HG03439 (cell line): ENCODE measurements around the gene SLX4IP.

ENCODE experiments used
- ATAC-seq: cut with Tn5 transposase; IDR thresholded peaks from one replicate; pipeline ENCODE4 v1.9.1; 2021; ENCODE audit warnings: mild to moderate bottlenecking, moderate library complexity; ENCODE audit not compliant: unreplicated experiment

The SLX4IP gene

GRCh38 chr20:10463622-10464021 is 28.5 kb downstream of the SLX4IP start:
- no peak for ATAC-seq

GRCh38 chr20:10465135-10465534 is 30.0 kb downstream of the SLX4IP start:
- ATAC-seq = no peak

GRCh38 chr20:10466325-10466724 is 31.2 kb downstream of the SLX4IP start:
- no peak for ATAC-seq

GRCh38 chr20:10466855-10467254 is 31.8 kb downstream of the SLX4IP start:
- ATAC-seq = no peak

GRCh38 chr20:10467681-10468339 is 32.7 kb downstream of the SLX4IP start:
- no peak for ATAC-seq

GRCh38 chr20:10468340-10468845 is 33.3 kb downstream of the SLX4IP start:
- no peak for ATAC-seq

GRCh38 chr20:10469056-10469455 is 34.0 kb downstream of the SLX4IP start:
- ATAC-seq = no peak

GRCh38 chr20:10469599-10469998 is 34.5 kb downstream of the SLX4IP start:
- no peak for ATAC-seq

GRCh38 chr20:10470276-10470675 is 35.2 kb downstream of the SLX4IP start:
- no peak for ATAC-seq

GRCh38 chr20:10472871-10473270 is 37.8 kb downstream of the SLX4IP start:
- ATAC-seq = no peak

- no peak for ATAC-seq
Observed at GRCh38 chr20:10474606-10475184, 39.6 kb downstream of the SLX4IP start.

- no peak for ATAC-seq
Observed at GRCh38 chr20:10475225-10475624, 40.1 kb downstream of the SLX4IP start.

- peak; percentile 58 for ATAC-seq
Observed at GRCh38 chr20:10476319-10476724, 41.2 kb downstream of the SLX4IP start.

GRCh38 chr20:10478205-10478604 is 43.1 kb downstream of the SLX4IP start:
- ATAC-seq = peak; percentile 78

GRCh38 chr20:10478930-10479329 is 43.8 kb downstream of the SLX4IP start:
- no peak for ATAC-seq

GRCh38 chr20:10481676-10482075 is 46.6 kb downstream of the SLX4IP start:
- ATAC-seq = no peak

- no peak for ATAC-seq
Observed at GRCh38 chr20:10483691-10484090, 48.6 kb downstream of the SLX4IP start.

- ATAC-seq = no peak
Observed at GRCh38 chr20:10487142-10488136, 52.3 kb downstream of the SLX4IP start.

GRCh38 chr20:10488534-10488933 is 53.4 kb downstream of the SLX4IP start:
- ATAC-seq = no peak

GRCh38 chr20:10489853-10490252 is 54.7 kb downstream of the SLX4IP start:
- ATAC-seq = no peak

GRCh38 chr20:10490257-10490656 is 55.2 kb downstream of the SLX4IP start:
- ATAC-seq = no peak
